ENCODE measurements around the gene CACNA1E. TPM values are rescaled to one million over a fixed set of nuclear protein-coding genes. Genes with fewer than 3 reads are reported as not detected.

CACNA1E gene
- total and polyA plus RNA-seq, 2 of the 4 experiments (the other 2 are of a cell fraction) = not detected

- dilution Hi-C loops (cut with HindIII; ENCODE audit: low sequenced_read_pairs, unreplicated experiment) = no loop called here
- H2AFZ ChIP-seq (replicated peaks; ENCODE audit: low read length, poor library complexity) = no peak overlapping the region
- no peak overlapping the region for H3K4me3 ChIP-seq (ENCODE audit: insufficient read depth, low read depth, low read length)
- 67% methylated on average over 1 of the region's 4 CpGs; no CpG with 5 or more reads in 1 of the 2 experiments for WGBS, 2 experiments (ENCODE audit: extremely low coverage in 2 of 2, insufficient read length in 1 of 2)
- ATAC-seq (ENCODE audit: low read depth) (no peak), DNase-seq (no peak)
- H3K9me1 ChIP-seq (ENCODE audit: insufficient read depth, low read length) = no peaks in the 10 kb centered on the region
- no peaks in the 10 kb centered on the region for H3K36me3 ChIP-seq (ENCODE audit: control insufficient read depth, insufficient read depth, low read length)
- H3K14ac ChIP-seq (replicated peaks; ENCODE audit: low read depth, low read length) = no peak overlapping the region
- H2AK5ac ChIP-seq (ENCODE audit: low read depth, low read length) = no peak overlapping the region
- no peaks in the 10 kb centered on the region for H4K20me1 ChIP-seq (ENCODE audit: insufficient read depth, low read length)
- CTCF ChIA-PET = no interaction called here
- no peak overlapping the region for H2AK9ac ChIP-seq (replicated peaks; ENCODE audit: low read depth, low read length, poor library complexity)
- in situ Hi-C loops (cut with MboI; ENCODE audit: low sequenced_read_pairs) = no loop called here
- no peak overlapping the region for H3K9ac ChIP-seq (ENCODE audit: low read depth, low read length)
- no peak overlapping the region for H2BK5ac ChIP-seq (ENCODE audit: low read depth, low read length, poor library complexity, severe bottlenecking)
- H4K5ac ChIP-seq (ENCODE audit: low read depth, low read length) = no peak overlapping the region
- H2BK15ac ChIP-seq (ENCODE audit: low read depth, low read length) = no peak overlapping the region
- no peak overlapping the region for H3K23ac ChIP-seq (ENCODE audit: low read depth, low read length)
- H3K9me3 ChIP-seq (ENCODE audit: control insufficient read depth, insufficient read depth, low read length) = no peaks in the 10 kb centered on the region
- BruUV-seq (replicated peaks) = no TSS peak
- no peak overlapping the region for H2BK120ac ChIP-seq (ENCODE audit: low read depth, low read length)
- intact Hi-C loops (cut with micrococcal nuclease) = no loop called here
- H3K4ac ChIP-seq (ENCODE audit: low read depth, low read length) = no peak overlapping the region
- TF ChIP-seq POLR2A (IDR thresholded peaks at IDR 0.05; ENCODE audit: low read depth, low read length) = no peak
- no peak for TF ChIP-seq BHLHE40 (IDR thresholded peaks at IDR 0.05; ENCODE audit: low read depth, low read length)
- TF ChIP-seq FOS (IDR thresholded peaks at IDR 0.05; ENCODE audit: low read depth, low read length) = no peak
- TF ChIP-seq MXI1 (IDR thresholded peaks at IDR 0.05; ENCODE audit: borderline replicate concordance, low read depth, low read length) = no peak
- no peak for TF ChIP-seq MAZ (IDR thresholded peaks at IDR 0.05; ENCODE audit: borderline replicate concordance, low read depth, low read length)
- TF ChIP-seq SMC3 (IDR thresholded peaks at IDR 0.05; ENCODE audit: low read depth, low read length) = no peak
- no peak for TF ChIP-seq MAFK (IDR thresholded peaks at IDR 0.05; ENCODE audit: low read depth, low read length)
- H3K4me2 ChIP-seq (ENCODE audit: low read depth, low read length) = no peak overlapping the region
- no peaks in the 10 kb centered on the region for H3K27me3 ChIP-seq (ENCODE audit: control insufficient read depth, insufficient read depth, low read length)
- POLR2A ChIA-PET (ENCODE audit: unreplicated experiment) = no interaction called here
- no peak overlapping the region for H4K91ac ChIP-seq (ENCODE audit: insufficient read depth, low read depth, low read length)
- no peak overlapping the region for H3K27ac ChIP-seq (ENCODE audit: insufficient read depth, low read length)
- H2BK20ac ChIP-seq (ENCODE audit: low read depth, low read length) = no peak overlapping the region
- H3K18ac ChIP-seq (ENCODE audit: low read depth, low read length) = no peak overlapping the region
- H3K56ac ChIP-seq (ENCODE audit: extremely low read depth, insufficient read depth, low read length) = no peak overlapping the region
- no peaks in the 10 kb centered on the region for H3K79me1 ChIP-seq (ENCODE audit: low read depth in 1 of 2, low read length in 2 of 2)
- no peaks in the 10 kb centered on the region for H3K4me1 ChIP-seq (ENCODE audit: control insufficient read depth, insufficient read depth, low read length)
- H4K8ac ChIP-seq (ENCODE audit: low read depth in 2 of 2, low read length in 2 of 2) = no peak overlapping the region
These were observed 31.6 kb upstream of the CACNA1E start for GRCh38 chr1:181451661-181452230.

Measured in IMR-90 (cell line).